ENCODE measurements around the gene BICC1. TPM values are rescaled to one million over a fixed set of nuclear protein-coding genes. Genes with fewer than 3 reads are reported as not detected.

Gene BICC1
- total and polyA plus RNA-seq, 2 of the 13 experiments (the other 11 are each of a cell fraction or from before 2014, with no cell fraction given) = 0.18 to 1.5 TPM

GRCh38 chr10:58651040-58651439 is 138.4 kb downstream of the BICC1 start (continued):
- TF ChIP-seq, protein P1, sequence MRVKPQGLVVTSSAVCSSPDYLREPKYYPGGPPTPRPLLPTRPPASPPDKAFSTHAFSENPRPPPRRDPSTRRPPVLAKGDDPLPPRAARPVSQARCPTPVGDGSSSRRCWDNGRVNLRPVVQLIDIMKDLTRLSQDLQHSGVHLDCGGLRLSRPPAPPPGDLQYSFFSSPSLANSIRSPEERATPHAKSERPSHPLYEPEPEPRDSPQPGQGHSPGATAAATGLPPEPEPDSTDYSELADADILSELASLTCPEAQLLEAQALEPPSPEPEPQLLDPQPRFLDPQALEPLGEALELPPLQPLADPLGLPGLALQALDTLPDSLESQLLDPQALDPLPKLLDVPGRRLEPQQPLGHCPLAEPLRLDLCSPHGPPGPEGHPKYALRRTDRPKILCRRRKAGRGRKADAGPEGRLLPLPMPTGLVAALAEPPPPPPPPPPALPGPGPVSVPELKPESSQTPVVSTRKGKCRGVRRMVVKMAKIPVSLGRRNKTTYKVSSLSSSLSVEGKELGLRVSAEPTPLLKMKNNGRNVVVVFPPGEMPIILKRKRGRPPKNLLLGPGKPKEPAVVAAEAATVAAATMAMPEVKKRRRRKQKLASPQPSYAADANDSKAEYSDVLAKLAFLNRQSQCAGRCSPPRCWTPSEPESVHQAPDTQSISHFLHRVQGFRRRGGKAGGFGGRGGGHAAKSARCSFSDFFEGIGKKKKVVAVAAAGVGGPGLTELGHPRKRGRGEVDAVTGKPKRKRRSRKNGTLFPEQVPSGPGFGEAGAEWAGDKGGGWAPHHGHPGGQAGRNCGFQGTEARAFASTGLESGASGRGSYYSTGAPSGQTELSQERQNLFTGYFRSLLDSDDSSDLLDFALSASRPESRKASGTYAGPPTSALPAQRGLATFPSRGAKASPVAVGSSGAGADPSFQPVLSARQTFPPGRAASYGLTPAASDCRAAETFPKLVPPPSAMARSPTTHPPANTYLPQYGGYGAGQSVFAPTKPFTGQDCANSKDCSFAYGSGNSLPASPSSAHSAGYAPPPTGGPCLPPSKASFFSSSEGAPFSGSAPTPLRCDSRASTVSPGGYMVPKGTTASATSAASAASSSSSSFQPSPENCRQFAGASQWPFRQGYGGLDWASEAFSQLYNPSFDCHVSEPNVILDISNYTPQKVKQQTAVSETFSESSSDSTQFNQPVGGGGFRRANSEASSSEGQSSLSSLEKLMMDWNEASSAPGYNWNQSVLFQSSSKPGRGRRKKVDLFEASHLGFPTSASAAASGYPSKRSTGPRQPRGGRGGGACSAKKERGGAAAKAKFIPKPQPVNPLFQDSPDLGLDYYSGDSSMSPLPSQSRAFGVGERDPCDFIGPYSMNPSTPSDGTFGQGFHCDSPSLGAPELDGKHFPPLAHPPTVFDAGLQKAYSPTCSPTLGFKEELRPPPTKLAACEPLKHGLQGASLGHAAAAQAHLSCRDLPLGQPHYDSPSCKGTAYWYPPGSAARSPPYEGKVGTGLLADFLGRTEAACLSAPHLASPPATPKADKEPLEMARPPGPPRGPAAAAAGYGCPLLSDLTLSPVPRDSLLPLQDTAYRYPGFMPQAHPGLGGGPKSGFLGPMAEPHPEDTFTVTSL (CRISPR knock-in tag; IDR thresholded peaks at IDR 0.05; ENCODE audit: borderline replicate concordance) = no peak
- TF ChIP-seq ZNF382 (CRISPR knock-in tag; IDR thresholded peaks at IDR 0.05; ENCODE audit: borderline replicate concordance) = no peak
- no peak for TF ChIP-seq ISX (CRISPR knock-in tag; conservative IDR thresholded peaks at IDR 0.05)
- no peak for TF ChIP-seq ZNF160 (CRISPR knock-in tag; IDR thresholded peaks at IDR 0.05)
- no peak for TF ChIP-seq ZNF430 (CRISPR knock-in tag; IDR thresholded peaks at IDR 0.05)

GRCh38 chr10:58651742-58652141 is 139.1 kb downstream of the BICC1 start:
- no peak overlapping the region for H3K27ac ChIP-seq (ENCODE audit: extremely low read length, insufficient read depth, low read length)
- CTCF ChIA-PET (ENCODE audit: low intra/inter-chr PET ratio, low total read pairs) = no interaction called here
- TF ChIP-seq SMARCE1 (IDR thresholded peaks at IDR 0.05; ENCODE audit: borderline replicate concordance) (no peak), MATR3 (CRISPR knock-in tag; IDR thresholded peaks at IDR 0.05) (no peak), TSC22D2 (CRISPR knock-in tag; IDR thresholded peaks at IDR 0.05; ENCODE audit: borderline replicate concordance) (no peak), NAIF1 (CRISPR knock-in tag; IDR thresholded peaks at IDR 0.05; ENCODE audit: borderline replicate concordance) (no peak), ZMAT3 (CRISPR knock-in tag; conservative IDR thresholded peaks at IDR 0.05) (no peak), SOX5 (CRISPR knock-in tag; IDR thresholded peaks at IDR 0.05; ENCODE audit: borderline replicate concordance) (no peak), ZNF781 (CRISPR knock-in tag; IDR thresholded peaks at IDR 0.05; ENCODE audit: borderline replicate concordance, not compliant biosample characterization) (no peak), ZNF816 (CRISPR knock-in tag; IDR thresholded peaks at IDR 0.05; ENCODE audit: borderline replicate concordance) (no peak), ZNF850 (CRISPR knock-in tag; conservative IDR thresholded peaks at IDR 0.05) (no peak)
- TF ChIP-seq, protein P2, sequence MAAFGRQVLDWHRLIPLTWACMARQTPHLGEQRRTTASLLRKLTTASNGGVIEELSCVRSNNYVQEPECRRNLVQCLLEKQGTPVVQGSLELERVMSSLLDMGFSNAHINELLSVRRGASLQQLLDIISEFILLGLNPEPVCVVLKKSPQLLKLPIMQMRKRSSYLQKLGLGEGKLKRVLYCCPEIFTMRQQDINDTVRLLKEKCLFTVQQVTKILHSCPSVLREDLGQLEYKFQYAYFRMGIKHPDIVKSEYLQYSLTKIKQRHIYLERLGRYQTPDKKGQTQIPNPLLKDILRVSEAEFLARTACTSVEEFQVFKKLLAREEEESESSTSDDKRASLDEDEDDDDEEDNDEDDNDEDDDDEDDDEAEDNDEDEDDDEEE (CRISPR knock-in tag; IDR thresholded peaks at IDR 0.05) = no peak
- TF ChIP-seq, protein P3, sequence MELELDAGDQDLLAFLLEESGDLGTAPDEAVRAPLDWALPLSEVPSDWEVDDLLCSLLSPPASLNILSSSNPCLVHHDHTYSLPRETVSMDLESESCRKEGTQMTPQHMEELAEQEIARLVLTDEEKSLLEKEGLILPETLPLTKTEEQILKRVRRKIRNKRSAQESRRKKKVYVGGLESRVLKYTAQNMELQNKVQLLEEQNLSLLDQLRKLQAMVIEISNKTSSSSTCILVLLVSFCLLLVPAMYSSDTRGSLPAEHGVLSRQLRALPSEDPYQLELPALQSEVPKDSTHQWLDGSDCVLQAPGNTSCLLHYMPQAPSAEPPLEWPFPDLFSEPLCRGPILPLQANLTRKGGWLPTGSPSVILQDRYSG (CRISPR knock-in tag; IDR thresholded peaks at IDR 0.05) = no peak

More at GRCh38 chr10:58651742-58652141, 139.1 kb downstream of the BICC1 start:
- 44% methylated on average over 1 of the region's 1 CpG for WGBS (ENCODE audit: low lambda C conversion rate)
- no peak for FAIRE-seq
- no peaks in the 10 kb centered on the region for H3K9me3 ChIP-seq (ENCODE audit: low read length)
- H2AFZ ChIP-seq (ENCODE audit: low read length) = no peak overlapping the region
- no peaks in the 10 kb centered on the region for H3K79me2 ChIP-seq (ENCODE audit: insufficient read depth, low read length)
- no peak overlapping the region for H3K9ac ChIP-seq (ENCODE audit: insufficient read depth, low read depth, low read length)
- no peaks in the 10 kb centered on the region for H3K36me3 ChIP-seq (replicated peaks in 1 of 2; ENCODE audit: control insufficient read depth in 1 of 2, insufficient read depth in 2 of 2, low read length in 2 of 2)
- H3K4me1 ChIP-seq (ENCODE audit: insufficient read depth, low read length) = no peaks in the 10 kb centered on the region
- no TSS peak for BruUV-seq (replicated peaks)
- H3K27me3 ChIP-seq (ENCODE audit: control insufficient read depth in 1 of 2, insufficient read depth in 2 of 2, low read length in 2 of 2) = no peaks in the 10 kb centered on the region; a peak in 1 of 5 replicates
- no peaks in the 10 kb centered on the region for H4K20me1 ChIP-seq (ENCODE audit: insufficient read depth, low read length)
- no peak for ATAC-seq
- H3K4me2 ChIP-seq (ENCODE audit: low read depth, low read length) = no peak overlapping the region
- POLR2A ChIA-PET = no interaction called here
- H3K4me3 ChIP-seq (replicated peaks in 1 of 3; ENCODE audit: insufficient read depth in 1 of 3, low read depth in 2 of 3, low read length in 3 of 3) = no peak overlapping the region
- in situ Hi-C loops (cut with HindIII; ENCODE audit: extremely low pct_ligation_motif_present, low pct_unique_long_range_greater_than_20kb) = no loop called here
- intact Hi-C loops (cut with micrococcal nuclease; ENCODE audit: unreplicated experiment) = no loop called here
- no peak for DNase-seq (ENCODE audit: low spot score)
